Neural cell (in vitro differentiated cells): ENCODE measurements around the gene MXD1. TPM values are rescaled to one million over a fixed set of nuclear protein-coding genes. Genes with fewer than 3 reads are reported as not detected.

Experiments used
- H2AFZ ChIP-seq: fragments of 200-600, 300-800 bp; sonication (generic), shearing (Covaris generic); 2 replicates; pipeline ENCODE4 v1.6.0; 2014; ENCODE audit warnings: low read depth, mild to moderate bottlenecking, antibody characterized with exemption, low read length, moderate library complexity
- H3F3A ChIP-seq: fragments of 200-600 bp; shearing (Covaris generic); 2 replicates; pipeline ENCODE4 v1.6.1; 2016; ENCODE audit warnings: mild to moderate bottlenecking, moderate library complexity, mixed read lengths, antibody characterized with exemption, low read length; ENCODE audit not compliant: insufficient read depth, poor library complexity, severe bottlenecking
- H3K27ac ChIP-seq: fragments of 200-600, 300-800 bp; sonication (generic), shearing (Covaris generic); 2 replicates; pipeline ENCODE4 v1.5.1; 2014; ENCODE audit warnings: mild to moderate bottlenecking, low read length, moderate library complexity
- H3K27me3 ChIP-seq: fragments of 300-800, 200-600 bp; sonication (generic), shearing (Covaris generic); 2 replicates; pipeline ENCODE4 v1.6.0; 2014; ENCODE audit warnings: mild to moderate bottlenecking, low read depth, low read length, moderate library complexity; ENCODE audit not compliant: insufficient read depth
- H3K36me3 ChIP-seq: fragments of 300-800, 200-600 bp; sonication (generic), shearing (Covaris generic); 2 replicates; pipeline ENCODE4 v1.5.1; 2014; ENCODE audit warnings: mild to moderate bottlenecking, antibody characterized with exemption, low read length, moderate library complexity; ENCODE audit not compliant: insufficient read depth
- H3K4me2 ChIP-seq: fragments of 300-800, 200-600 bp; sonication (generic), shearing (Covaris generic); 2 replicates; pipeline ENCODE4 v1.6.0; 2014; ENCODE audit warnings: mild to moderate bottlenecking, low read length
- H3K4me3 ChIP-seq: fragments of 300-800, 200-600 bp; sonication (generic), shearing (Covaris generic); 2 replicates; pipeline ENCODE4 v1.5.1; 2014; ENCODE audit warnings: mild to moderate bottlenecking, low read length, moderate library complexity
- H3K79me2 ChIP-seq: fragments of 200-600 bp; shearing (Covaris generic); replicated peaks from 2 replicates; pipeline ENCODE4 v1.6.0; 2014; ENCODE audit warnings: mild to moderate bottlenecking, low read length, moderate library complexity; ENCODE audit not compliant: insufficient read depth
- H3K9ac ChIP-seq: fragments of 300-800, 200-600 bp; sonication (generic), shearing (Covaris generic); 2 replicates; pipeline ENCODE4 v1.6.1; 2016; ENCODE audit warnings: mild to moderate bottlenecking, low read length, mixed read lengths
- H3K9me2 ChIP-seq: fragments of 200-600 bp; shearing (Covaris generic); 2 replicates; pipeline ENCODE4 v1.6.1; 2016; ENCODE audit warnings: mild to moderate bottlenecking, low read length, mixed read lengths; ENCODE audit not compliant: insufficient read depth
- H3K9me3 ChIP-seq: fragments of 200-600, 300-800 bp; sonication (generic), shearing (Covaris generic); 2 replicates; pipeline ENCODE4 v1.6.1; 2016; ENCODE audit warnings: mild to moderate bottlenecking, mixed run types, low read length, moderate library complexity, mixed read lengths
- H4K20me1 ChIP-seq: fragments of 200-600 bp; shearing (Covaris generic); 2 replicates; pipeline ENCODE4 v1.6.1; 2016; ENCODE audit warnings: mild to moderate bottlenecking, mixed run types; ENCODE audit not compliant: insufficient read depth
- EP300 ChIP-seq: fragments of 450-650 bp; conservative IDR thresholded peaks from 2 replicates; pipeline ENCODE4 v1.6.1; 2014; ENCODE audit warnings: antibody characterized with exemption, mild to moderate bottlenecking, moderate library complexity; ENCODE audit not compliant: poor library complexity, severe bottlenecking
- EZH2 ChIP-seq: fragments of 200-600, 300-800 bp; shearing (Covaris generic), sonication (generic); IDR thresholded peaks from 2 replicates; pipeline ENCODE4 v1.6.1; 2014; ENCODE audit warnings: antibody characterized with exemption, low read length, borderline replicate concordance, mild to moderate bottlenecking; ENCODE audit not compliant: insufficient read depth, poor library complexity, severe bottlenecking
- MXI1 ChIP-seq: fragments of 450-650 bp; conservative IDR thresholded peaks from 2 replicates; pipeline ENCODE4 v1.6.1; 2014; ENCODE audit warnings: antibody characterized with exemption, mild to moderate bottlenecking; ENCODE audit not compliant: poor library complexity, severe bottlenecking
- POLR2AphosphoS5 ChIP-seq: IDR thresholded peaks from 2 replicates; pipeline ENCODE4 v1.6.1; 2012
- RAD21 ChIP-seq: fragments of 450-650 bp; conservative IDR thresholded peaks from 2 replicates; pipeline ENCODE4 v1.6.1; 2014; ENCODE audit warnings: antibody characterized with exemption, mild to moderate bottlenecking, moderate library complexity
- SMC3 ChIP-seq: fragments of 450-650 bp; conservative IDR thresholded peaks from 2 replicates; pipeline ENCODE4 v1.6.1; 2014; ENCODE audit warnings: antibody characterized with exemption, mild to moderate bottlenecking, moderate library complexity; ENCODE audit not compliant: poor library complexity
- TAF1 ChIP-seq: IDR thresholded peaks from 2 replicates; pipeline ENCODE4 v1.6.1; 2012; ENCODE audit warnings: low read depth
- polyA plus RNA-seq: library from polyadenylated mRNA; depleted of rRNA; stranded (reverse); fragments of >200 nt; gene quantifications from 2 replicates; pipeline ENCODE4 v1.2.3, GENCODE V29; 2014
- TF ChIP-seq, protein P1 (sequence below): fragments of 450-650 bp; IDR thresholded peaks from 2 replicates; pipeline ENCODE4 v1.5.1; 2014; ENCODE audit warnings: antibody characterized with exemption, mild to moderate bottlenecking, moderate library complexity; ENCODE audit not compliant: poor library complexity, severe bottlenecking
- TF ChIP-seq, protein P2 (sequence below): IDR thresholded peaks from 2 replicates; pipeline ENCODE4 v1.6.1; 2012; ENCODE audit warnings: borderline replicate concordance

The MXD1 gene
- polyA plus RNA-seq, 1 donor from 2014 or later = 16.4 TPM

DNA sequence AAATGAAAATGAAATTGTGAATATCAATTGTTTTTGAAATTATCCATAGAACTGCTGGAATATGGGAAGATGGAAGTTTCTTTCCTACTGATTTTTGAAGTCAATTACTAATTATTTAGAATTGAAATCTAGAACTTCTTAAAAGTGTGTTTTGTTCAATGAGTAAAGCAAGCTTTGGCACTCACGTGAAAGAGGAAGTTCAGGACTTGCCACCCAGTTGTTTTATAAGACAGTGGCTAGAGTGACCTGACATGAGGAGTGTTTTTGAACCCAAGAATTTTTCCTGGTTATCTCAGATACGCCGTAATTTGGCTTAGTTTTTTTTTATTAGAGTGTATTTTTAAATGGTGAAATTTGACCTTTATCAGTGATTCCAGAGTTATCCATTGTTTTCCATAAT, 3.5 kb downstream of the MXD1 start:
- Histone ChIP-seq H3K79me2 (peaks cover 25% of the 10 kb centered on the region), H3K4me2 (no peak overlapping the region), H3K27me3 (no peaks in the 10 kb centered on the region), H4K20me1 (no peaks in the 10 kb centered on the region), H3K9me2 (no peaks in the 10 kb centered on the region), H3F3A (no peaks in the 10 kb centered on the region), H3K27ac (no peak overlapping the region), H3K4me3 (no peak overlapping the region), H3K9ac (no peak overlapping the region), H2AFZ (no peak overlapping the region), H3K36me3 (peaks cover 5% of the 10 kb centered on the region), H3K9me3 (no peaks in the 10 kb centered on the region)
- TF ChIP-seq, protein P1, sequence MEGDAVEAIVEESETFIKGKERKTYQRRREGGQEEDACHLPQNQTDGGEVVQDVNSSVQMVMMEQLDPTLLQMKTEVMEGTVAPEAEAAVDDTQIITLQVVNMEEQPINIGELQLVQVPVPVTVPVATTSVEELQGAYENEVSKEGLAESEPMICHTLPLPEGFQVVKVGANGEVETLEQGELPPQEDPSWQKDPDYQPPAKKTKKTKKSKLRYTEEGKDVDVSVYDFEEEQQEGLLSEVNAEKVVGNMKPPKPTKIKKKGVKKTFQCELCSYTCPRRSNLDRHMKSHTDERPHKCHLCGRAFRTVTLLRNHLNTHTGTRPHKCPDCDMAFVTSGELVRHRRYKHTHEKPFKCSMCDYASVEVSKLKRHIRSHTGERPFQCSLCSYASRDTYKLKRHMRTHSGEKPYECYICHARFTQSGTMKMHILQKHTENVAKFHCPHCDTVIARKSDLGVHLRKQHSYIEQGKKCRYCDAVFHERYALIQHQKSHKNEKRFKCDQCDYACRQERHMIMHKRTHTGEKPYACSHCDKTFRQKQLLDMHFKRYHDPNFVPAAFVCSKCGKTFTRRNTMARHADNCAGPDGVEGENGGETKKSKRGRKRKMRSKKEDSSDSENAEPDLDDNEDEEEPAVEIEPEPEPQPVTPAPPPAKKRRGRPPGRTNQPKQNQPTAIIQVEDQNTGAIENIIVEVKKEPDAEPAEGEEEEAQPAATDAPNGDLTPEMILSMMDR = no peak
- TF ChIP-seq EZH2 (no peak), TAF1 (no peak), RAD21 (no peak), SMC3 (no peak), MXI1 (no peak), EP300 (no peak), POLR2AphosphoS5 (no peak)
- TF ChIP-seq, protein P2, sequence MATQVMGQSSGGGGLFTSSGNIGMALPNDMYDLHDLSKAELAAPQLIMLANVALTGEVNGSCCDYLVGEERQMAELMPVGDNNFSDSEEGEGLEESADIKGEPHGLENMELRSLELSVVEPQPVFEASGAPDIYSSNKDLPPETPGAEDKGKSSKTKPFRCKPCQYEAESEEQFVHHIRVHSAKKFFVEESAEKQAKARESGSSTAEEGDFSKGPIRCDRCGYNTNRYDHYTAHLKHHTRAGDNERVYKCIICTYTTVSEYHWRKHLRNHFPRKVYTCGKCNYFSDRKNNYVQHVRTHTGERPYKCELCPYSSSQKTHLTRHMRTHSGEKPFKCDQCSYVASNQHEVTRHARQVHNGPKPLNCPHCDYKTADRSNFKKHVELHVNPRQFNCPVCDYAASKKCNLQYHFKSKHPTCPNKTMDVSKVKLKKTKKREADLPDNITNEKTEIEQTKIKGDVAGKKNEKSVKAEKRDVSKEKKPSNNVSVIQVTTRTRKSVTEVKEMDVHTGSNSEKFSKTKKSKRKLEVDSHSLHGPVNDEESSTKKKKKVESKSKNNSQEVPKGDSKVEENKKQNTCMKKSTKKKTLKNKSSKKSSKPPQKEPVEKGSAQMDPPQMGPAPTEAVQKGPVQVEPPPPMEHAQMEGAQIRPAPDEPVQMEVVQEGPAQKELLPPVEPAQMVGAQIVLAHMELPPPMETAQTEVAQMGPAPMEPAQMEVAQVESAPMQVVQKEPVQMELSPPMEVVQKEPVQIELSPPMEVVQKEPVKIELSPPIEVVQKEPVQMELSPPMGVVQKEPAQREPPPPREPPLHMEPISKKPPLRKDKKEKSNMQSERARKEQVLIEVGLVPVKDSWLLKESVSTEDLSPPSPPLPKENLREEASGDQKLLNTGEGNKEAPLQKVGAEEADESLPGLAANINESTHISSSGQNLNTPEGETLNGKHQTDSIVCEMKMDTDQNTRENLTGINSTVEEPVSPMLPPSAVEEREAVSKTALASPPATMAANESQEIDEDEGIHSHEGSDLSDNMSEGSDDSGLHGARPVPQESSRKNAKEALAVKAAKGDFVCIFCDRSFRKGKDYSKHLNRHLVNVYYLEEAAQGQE = no peak

GRCh38 chr2:69923116-69923515, 8.2 kb downstream of the MXD1 start:
- Histone ChIP-seq H4K20me1 (no peaks in the 10 kb centered on the region), H3K79me2 (peaks cover under 1% of the 10 kb centered on the region), H3K4me3 (no peak overlapping the region), H3F3A (no peaks in the 10 kb centered on the region), H3K36me3 (peaks cover 7% of the 10 kb centered on the region), H3K9me2 (no peaks in the 10 kb centered on the region), H3K9me3 (no peaks in the 10 kb centered on the region), H3K27ac (no peak overlapping the region), H3K27me3 (no peaks in the 10 kb centered on the region), H2AFZ (no peak overlapping the region), H3K9ac (no peak overlapping the region), H3K4me2 (no peak overlapping the region)
- TF ChIP-seq EP300 = no peak
- no peak for TF ChIP-seq MXI1
- no peak for TF ChIP-seq TAF1
- TF ChIP-seq, protein P1 = no peak
- TF ChIP-seq RAD21 = no peak
- TF ChIP-seq EZH2 = no peak
- TF ChIP-seq, protein P2 = no peak
- TF ChIP-seq SMC3 = no peak
- no peak for TF ChIP-seq POLR2AphosphoS5
